ENCODE data around the gene FAHD1. TPM values are rescaled to one million over a fixed set of nuclear protein-coding genes. Genes with fewer than 3 reads are reported as not detected.

FAHD1 gene
- total and polyA plus RNA-seq, 2 experiments from 2014 or later: 76.6 to 101 TPM

GRCh38 chr16:1878256-1878655, 51.2 kb downstream of the FAHD1 start:
- Histone ChIP-seq H3K4me2 (no peak overlapping the region), H3K4me1 (ENCODE audit: insufficient read depth) (no peaks in the 10 kb centered on the region), H3K79me2 (no peaks in the 10 kb centered on the region), H3K27ac (no peak overlapping the region), H2AFZ (no peak overlapping the region), H3K9me3 (ENCODE audit: low read depth) (no peaks in the 10 kb centered on the region), H3K9me2 (replicated peaks; ENCODE audit: insufficient read depth) (no peaks in the 10 kb centered on the region), H3K4me3 (no peak overlapping the region), H3K36me3 (replicated peaks; ENCODE audit: insufficient read depth, low read depth) (no peaks in the 10 kb centered on the region), H3K27me3 (peaks cover 22% of the 10 kb centered on the region), H4K20me1 (ENCODE audit: insufficient read depth, poor library complexity, severe bottlenecking) (no peaks in the 10 kb centered on the region)
- 70% methylated on average over 5 of the region's 5 CpGs for WGBS (ENCODE audit: low lambda C conversion rate, missing lambda C conversion rate)
- DNase-seq (ENCODE audit: low spot score): no peak
- TF ChIP-seq EZH2phosphoT487 (IDR thresholded peaks at IDR 0.05; ENCODE audit: low read depth, severe bottlenecking, unreplicated experiment): no peak
- no peak for TF ChIP-seq EZH2 (IDR thresholded peaks at IDR 0.05; ENCODE audit: borderline replicate concordance)

Other genes with a start within 250 kb of the FAHD1 start
- 18.8 and 21.5 TPM in 2 replicates for gene IFT140, start 215.1 kb upstream of the FAHD1 start, total RNA-seq
- 18.5 and 22.9 TPM in 2 replicates for gene IFT140, start 215.1 kb upstream of the FAHD1 start, polyA plus RNA-seq
- 7.0 and 8.2 TPM in 2 replicates for gene CRAMP1, start 214.8 kb upstream of the FAHD1 start, total RNA-seq
- 6.7 and 9.9 TPM in 2 replicates for gene CRAMP1, start 214.8 kb upstream of the FAHD1 start, polyA plus RNA-seq
- gene JPT2, start 148.9 kb upstream of the FAHD1 start, total RNA-seq: 52.0 and 56.1 TPM in 2 replicates
- 7.8 and 9.2 TPM in 2 replicates for gene JPT2, start 148.9 kb upstream of the FAHD1 start, polyA plus RNA-seq
- gene MAPK8IP3, start 121.0 kb upstream of the FAHD1 start, total RNA-seq: 25.4 and 42.3 TPM in 2 replicates
- 44.9 and 71.9 TPM in 2 replicates for gene MAPK8IP3, start 121.0 kb upstream of the FAHD1 start, polyA plus RNA-seq
- gene NME3, start 55.7 kb upstream of the FAHD1 start, total RNA-seq: 34.8 and 51.7 TPM in 2 replicates
- 86.6 and 104 TPM in 2 replicates for gene NME3, start 55.7 kb upstream of the FAHD1 start, polyA plus RNA-seq
- gene EME2, start 54.4 kb upstream of the FAHD1 start, total RNA-seq: 12.0 and 17.7 TPM in 2 replicates
- 20.8 and 28.2 TPM in 2 replicates for gene EME2, start 54.4 kb upstream of the FAHD1 start, polyA plus RNA-seq
- gene MRPS34, start 54.1 kb upstream of the FAHD1 start, total RNA-seq: 115 and 116 TPM in 2 replicates
- 155 TPM in 2 replicates for gene MRPS34, start 54.1 kb upstream of the FAHD1 start, polyA plus RNA-seq
- 34.4 and 38.8 TPM in 2 replicates for gene SPSB3, start 44.6 kb upstream of the FAHD1 start, total RNA-seq
- gene SPSB3, start 44.6 kb upstream of the FAHD1 start, polyA plus RNA-seq: 64.6 and 76.4 TPM in 2 replicates
- 72.7 and 85.4 TPM in 2 replicates for gene NUBP2, start 44.2 kb upstream of the FAHD1 start, total RNA-seq
- gene NUBP2, start 44.2 kb upstream of the FAHD1 start, polyA plus RNA-seq: 92.9 and 101 TPM in 2 replicates
- 10.6 and 11.2 TPM in 2 replicates for gene IGFALS, start 33.5 kb upstream of the FAHD1 start, total RNA-seq
- 10.7 and 12.6 TPM in 2 replicates for gene IGFALS, start 33.5 kb upstream of the FAHD1 start, polyA plus RNA-seq
- 55.6 and 69.3 TPM in 2 replicates for gene HAGH, start 381 bp upstream of the FAHD1 start, total RNA-seq
- 91.7 and 113 TPM in 2 replicates for gene HAGH, start 381 bp upstream of the FAHD1 start, polyA plus RNA-seq
- 0.60 TPM in 1 of 2 replicates, not detected in the other for gene MEIOB, start 45.0 kb downstream of the FAHD1 start, total RNA-seq
- 0.28 TPM in 1 of 2 replicates, not detected in the other for gene MEIOB, start 45.0 kb downstream of the FAHD1 start, polyA plus RNA-seq
- gene HS3ST6, start 91.2 kb downstream of the FAHD1 start, total RNA-seq: not detected in 2 replicates
- 0.41 and 0.63 TPM in 2 replicates for gene HS3ST6, start 91.2 kb downstream of the FAHD1 start, polyA plus RNA-seq
- 31.3 and 43.4 TPM in 2 replicates for gene MSRB1, start 116.0 kb downstream of the FAHD1 start, total RNA-seq
- gene MSRB1, start 116.0 kb downstream of the FAHD1 start, polyA plus RNA-seq: 48.7 and 62.4 TPM in 2 replicates
- gene RPL3L, start 127.5 kb downstream of the FAHD1 start, total RNA-seq: not detected in 2 replicates
- 0.08 TPM in 1 of 2 replicates, not detected in the other for gene RPL3L, start 127.5 kb downstream of the FAHD1 start, polyA plus RNA-seq
- 162 and 234 TPM in 2 replicates for gene NDUFB10, start 132.3 kb downstream of the FAHD1 start, total RNA-seq
- 244 and 251 TPM in 2 replicates for gene NDUFB10, start 132.3 kb downstream of the FAHD1 start, polyA plus RNA-seq
- gene RPS2, start 137.6 kb downstream of the FAHD1 start, total RNA-seq: 1,991 and 2,285 TPM in 2 replicates
- 1,449 and 1,663 TPM in 2 replicates for gene RPS2, start 137.6 kb downstream of the FAHD1 start, polyA plus RNA-seq
- gene RNF151, start 139.7 kb downstream of the FAHD1 start, total RNA-seq: not detected in 2 replicates
- not detected in 2 replicates for gene RNF151, start 139.7 kb downstream of the FAHD1 start, polyA plus RNA-seq
- gene TBL3, start 144.8 kb downstream of the FAHD1 start, total RNA-seq: 19.9 and 24.2 TPM in 2 replicates
- 48.5 and 56.3 TPM in 2 replicates for gene TBL3, start 144.8 kb downstream of the FAHD1 start, polyA plus RNA-seq
- gene NOXO1, start 154.3 kb downstream of the FAHD1 start, total RNA-seq: 2.3 and 5.1 TPM in 2 replicates
- gene NOXO1, start 154.3 kb downstream of the FAHD1 start, polyA plus RNA-seq: 5.4 and 6.0 TPM in 2 replicates
- gene GFER, start 157.0 kb downstream of the FAHD1 start, total RNA-seq: 34.0 and 34.9 TPM in 2 replicates
- 44.0 and 56.8 TPM in 2 replicates for gene GFER, start 157.0 kb downstream of the FAHD1 start, polyA plus RNA-seq
- gene SYNGR3, start 162.8 kb downstream of the FAHD1 start, total RNA-seq: 1.4 and 2.2 TPM in 2 replicates
- gene SYNGR3, start 162.8 kb downstream of the FAHD1 start, polyA plus RNA-seq: 1.5 and 2.5 TPM in 2 replicates
- 22.8 and 42.6 TPM in 2 replicates for gene ZNF598, start 182.6 kb downstream of the FAHD1 start, total RNA-seq
- gene ZNF598, start 182.6 kb downstream of the FAHD1 start, polyA plus RNA-seq: 29.5 and 36.8 TPM in 2 replicates
- gene NPW, start 192.6 kb downstream of the FAHD1 start, total RNA-seq: 2.7 and 4.1 TPM in 2 replicates
- 45.2 and 57.6 TPM in 2 replicates for gene NPW, start 192.6 kb downstream of the FAHD1 start, polyA plus RNA-seq
- gene NHERF2, start 199.7 kb downstream of the FAHD1 start, total RNA-seq: 25.9 and 29.6 TPM in 2 replicates
- 37.7 and 43.8 TPM in 2 replicates for gene NHERF2, start 199.7 kb downstream of the FAHD1 start, polyA plus RNA-seq
- gene NTHL1, start 220.6 kb downstream of the FAHD1 start, total RNA-seq: 19.6 and 20.2 TPM in 2 replicates
- gene NTHL1, start 220.6 kb downstream of the FAHD1 start, polyA plus RNA-seq: 23.4 and 28.5 TPM in 2 replicates
- 39.5 and 41.8 TPM in 2 replicates for gene TSC2, start 220.8 kb downstream of the FAHD1 start, total RNA-seq
- gene TSC2, start 220.8 kb downstream of the FAHD1 start, polyA plus RNA-seq: 78.7 and 113 TPM in 2 replicates